Stimulated activated CD8-positive, alpha-beta memory T cell treated with anti-CD3 and anti-CD28 coated beads, Interleukin-4, amount 100 ng/mL, for 48 hours (primary cell): Measurements from ENCODE around the gene TPRX2.
A peak's percentile ranks its signal among the peaks of the same experiment; 100 is the strongest.
"Not testable (repeated sequence)": the region's sequence is repeated elsewhere in the genome, so short reads cannot be mapped to it uniquely, and the experiment has no call there.

Experiments
- DNase-seq: peaks from one replicate; pipeline ENCODE4 v3.0.0-alpha.2; 2020

Gene TPRX2

GRCh38 chr19:47858646-47859285 lies at the start of gene TPRX2:
TSS of gene TPRX2 (plus strand) at chr19:47859235. CDS start at chr19:47859247, 12 bp downstream.
- not testable (repeated sequence) for DNase-seq

GRCh38 chr19:47813304-47813994 lies 45.6 kb upstream of the TPRX2 start:
- DNase-seq, result peak; percentile 95

- no peak for DNase-seq
Measured at GRCh38 chr19:47813995-47814328, 45.1 kb upstream of the TPRX2 start.

- DNase-seq, result not testable (repeated sequence)
Measured at GRCh38 chr19:47816270-47816669, 42.8 kb upstream of the TPRX2 start.

- DNase-seq, result not testable (repeated sequence)
Measured at GRCh38 chr19:47818221-47818620, 40.8 kb upstream of the TPRX2 start.

GRCh38 chr19:47819858-47820257 lies 39.2 kb upstream of the TPRX2 start:
- DNase-seq, result no peak

- no peak for DNase-seq
Measured at GRCh38 chr19:47820410-47820809, 38.6 kb upstream of the TPRX2 start.

GRCh38 chr19:47821460-47822020 lies 37.5 kb upstream of the TPRX2 start, which contains the start of gene CRX:
TSS of gene CRX (plus strand) at chr19:47821937. CDS start at chr19:47834444, 12,507 bp downstream.
- DNase-seq, result no peak

- DNase-seq, result no peak
Measured at GRCh38 chr19:47824396-47824795, 34.6 kb upstream of the TPRX2 start.

- DNase-seq, result no peak
Measured at GRCh38 chr19:47826800-47827199, 32.2 kb upstream of the TPRX2 start.

- no peak for DNase-seq
Measured at GRCh38 chr19:47832723-47833122, 26.3 kb upstream of the TPRX2 start.

GRCh38 chr19:47836038-47836437 lies 23.0 kb upstream of the TPRX2 start:
- DNase-seq, result no peak

GRCh38 chr19:47839411-47839810 lies 19.6 kb upstream of the TPRX2 start:
- DNase-seq, result no peak

GRCh38 chr19:47839913-47840312 lies 19.1 kb upstream of the TPRX2 start:
- no peak for DNase-seq

GRCh38 chr19:47842941-47843340 lies 16.1 kb upstream of the TPRX2 start:
- no peak for DNase-seq

GRCh38 chr19:47848425-47848822 lies 10.6 kb upstream of the TPRX2 start:
- DNase-seq, result no peak

GRCh38 chr19:47848823-47849473 lies 10.1 kb upstream of the TPRX2 start:
- DNase-seq, result peak; percentile 74

GRCh38 chr19:47853003-47853402 lies 6.0 kb upstream of the TPRX2 start:
- no peak for DNase-seq

- DNase-seq, result no peak
Measured at GRCh38 chr19:47854459-47854858, 4.6 kb upstream of the TPRX2 start.

GRCh38 chr19:47858231-47858630 lies 804 bp upstream of the TPRX2 start:
- not testable (repeated sequence) for DNase-seq

- not testable (repeated sequence) for DNase-seq
Measured at GRCh38 chr19:47859838-47860237, 803 bp downstream of the TPRX2 start.

- DNase-seq, result no peak
Measured at GRCh38 chr19:47860602-47861297, 1.7 kb downstream of the TPRX2 start.

- DNase-seq, result no peak
Measured at GRCh38 chr19:47861630-47862029, 2.6 kb downstream of the TPRX2 start.
